Ishikawa (cell line): ENCODE measurements around the gene VAV3.
A peak's percentile ranks its signal among the peaks of the same experiment; 100 is the strongest.

Source experiments
- CEBPB ChIP-seq: IDR thresholded peaks from 2 replicates; pipeline ENCODE4 v1.6.1; 2012
- CREB1 ChIP-seq: IDR thresholded peaks from 2 replicates; pipeline ENCODE4 v1.6.1; 2012; ENCODE audit warnings: low read depth
- EGR1 ChIP-seq: IDR thresholded peaks from 2 replicates; pipeline ENCODE4 v1.6.1; 2012
- EP300 ChIP-seq: IDR thresholded peaks from 2 replicates; pipeline ENCODE4 v1.6.1; 2012; ENCODE audit warnings: borderline replicate concordance
- FOXM1 ChIP-seq: IDR thresholded peaks from 2 replicates; pipeline ENCODE4 v1.6.1; 2012; ENCODE audit warnings: low read depth, borderline replicate concordance
- NFIC ChIP-seq: IDR thresholded peaks from 2 replicates; pipeline ENCODE4 v1.6.1; 2012
- RAD21 ChIP-seq: IDR thresholded peaks from 2 replicates; pipeline ENCODE4 v1.6.1; 2012; ENCODE audit warnings: low read depth
- TAF1 ChIP-seq: IDR thresholded peaks from 2 replicates; pipeline ENCODE4 v1.6.1; 2012; ENCODE audit warnings: low read depth, mild to moderate bottlenecking
- TCF12 ChIP-seq: IDR thresholded peaks from 2 replicates; pipeline ENCODE4 v1.6.1; 2012; ENCODE audit warnings: low read depth
- TEAD4 ChIP-seq: IDR thresholded peaks from 2 replicates; pipeline ENCODE4 v1.6.1; 2012
- YY1 ChIP-seq: IDR thresholded peaks from 2 replicates; pipeline ENCODE4 v1.6.1; 2012; ENCODE audit warnings: low read depth
- ZBTB7A ChIP-seq: IDR thresholded peaks from 2 replicates; pipeline ENCODE4 v1.6.1; 2012; ENCODE audit warnings: low read depth
- TF ChIP-seq, protein P1 (sequence below): IDR thresholded peaks from 2 replicates; pipeline ENCODE4 v1.6.1; 2012
- TF ChIP-seq, protein P2 (sequence below): IDR thresholded peaks from 2 replicates; pipeline ENCODE4 v1.6.1; 2012
- TF ChIP-seq, protein P3 (sequence below): IDR thresholded peaks from 2 replicates; pipeline ENCODE4 v1.6.1; 2012; ENCODE audit warnings: low read depth, mild to moderate bottlenecking

The VAV3 gene

DNA sequence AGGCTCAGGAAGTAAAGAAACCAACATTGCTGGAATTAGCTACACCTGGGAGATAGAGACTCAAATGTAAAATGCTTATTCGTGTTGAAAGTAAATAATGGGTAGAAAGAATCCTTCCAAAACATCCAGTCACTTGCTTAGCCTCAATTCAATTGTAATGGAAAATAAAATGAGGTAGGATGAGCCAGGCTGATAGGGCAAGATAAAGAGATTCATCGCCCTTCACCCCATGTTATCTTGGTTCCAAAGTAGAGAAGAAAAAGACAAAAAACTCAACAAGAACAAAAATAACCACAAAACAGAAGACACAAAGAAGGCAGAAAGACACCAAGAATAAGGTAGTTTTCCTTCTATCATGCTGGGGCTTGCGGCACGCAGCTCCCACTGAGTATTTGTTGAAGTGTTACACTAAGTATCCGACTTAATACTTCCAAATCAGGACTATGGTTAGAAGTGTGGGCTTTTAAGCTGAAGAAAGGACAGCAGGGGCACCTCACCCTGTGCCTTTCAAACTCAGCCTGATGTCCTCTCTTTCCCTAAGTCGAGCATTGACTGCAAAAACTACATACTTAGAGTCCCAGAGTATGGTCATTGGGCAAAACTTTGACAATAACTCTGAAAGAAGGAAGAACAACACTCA, 202.1 kb downstream of the VAV3 start:
- TF ChIP-seq RAD21 (no peak), EP300 (no peak), TCF12 (no peak), CEBPB (no peak), TAF1 (no peak), EGR1 (no peak), FOXM1 (no peak), YY1 (no peak), TEAD4 (no peak), NFIC (no peak), CREB1 (no peak), ZBTB7A (no peak)
- TF ChIP-seq, protein P1, sequence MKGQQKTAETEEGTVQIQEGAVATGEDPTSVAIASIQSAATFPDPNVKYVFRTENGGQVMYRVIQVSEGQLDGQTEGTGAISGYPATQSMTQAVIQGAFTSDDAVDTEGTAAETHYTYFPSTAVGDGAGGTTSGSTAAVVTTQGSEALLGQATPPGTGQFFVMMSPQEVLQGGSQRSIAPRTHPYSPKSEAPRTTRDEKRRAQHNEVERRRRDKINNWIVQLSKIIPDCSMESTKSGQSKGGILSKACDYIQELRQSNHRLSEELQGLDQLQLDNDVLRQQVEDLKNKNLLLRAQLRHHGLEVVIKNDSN: no peak
- TF ChIP-seq, protein P2, sequence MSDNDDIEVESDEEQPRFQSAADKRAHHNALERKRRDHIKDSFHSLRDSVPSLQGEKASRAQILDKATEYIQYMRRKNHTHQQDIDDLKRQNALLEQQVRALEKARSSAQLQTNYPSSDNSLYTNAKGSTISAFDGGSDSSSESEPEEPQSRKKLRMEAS: no peak
- TF ChIP-seq, protein P3, sequence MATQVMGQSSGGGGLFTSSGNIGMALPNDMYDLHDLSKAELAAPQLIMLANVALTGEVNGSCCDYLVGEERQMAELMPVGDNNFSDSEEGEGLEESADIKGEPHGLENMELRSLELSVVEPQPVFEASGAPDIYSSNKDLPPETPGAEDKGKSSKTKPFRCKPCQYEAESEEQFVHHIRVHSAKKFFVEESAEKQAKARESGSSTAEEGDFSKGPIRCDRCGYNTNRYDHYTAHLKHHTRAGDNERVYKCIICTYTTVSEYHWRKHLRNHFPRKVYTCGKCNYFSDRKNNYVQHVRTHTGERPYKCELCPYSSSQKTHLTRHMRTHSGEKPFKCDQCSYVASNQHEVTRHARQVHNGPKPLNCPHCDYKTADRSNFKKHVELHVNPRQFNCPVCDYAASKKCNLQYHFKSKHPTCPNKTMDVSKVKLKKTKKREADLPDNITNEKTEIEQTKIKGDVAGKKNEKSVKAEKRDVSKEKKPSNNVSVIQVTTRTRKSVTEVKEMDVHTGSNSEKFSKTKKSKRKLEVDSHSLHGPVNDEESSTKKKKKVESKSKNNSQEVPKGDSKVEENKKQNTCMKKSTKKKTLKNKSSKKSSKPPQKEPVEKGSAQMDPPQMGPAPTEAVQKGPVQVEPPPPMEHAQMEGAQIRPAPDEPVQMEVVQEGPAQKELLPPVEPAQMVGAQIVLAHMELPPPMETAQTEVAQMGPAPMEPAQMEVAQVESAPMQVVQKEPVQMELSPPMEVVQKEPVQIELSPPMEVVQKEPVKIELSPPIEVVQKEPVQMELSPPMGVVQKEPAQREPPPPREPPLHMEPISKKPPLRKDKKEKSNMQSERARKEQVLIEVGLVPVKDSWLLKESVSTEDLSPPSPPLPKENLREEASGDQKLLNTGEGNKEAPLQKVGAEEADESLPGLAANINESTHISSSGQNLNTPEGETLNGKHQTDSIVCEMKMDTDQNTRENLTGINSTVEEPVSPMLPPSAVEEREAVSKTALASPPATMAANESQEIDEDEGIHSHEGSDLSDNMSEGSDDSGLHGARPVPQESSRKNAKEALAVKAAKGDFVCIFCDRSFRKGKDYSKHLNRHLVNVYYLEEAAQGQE: no peak

DNA sequence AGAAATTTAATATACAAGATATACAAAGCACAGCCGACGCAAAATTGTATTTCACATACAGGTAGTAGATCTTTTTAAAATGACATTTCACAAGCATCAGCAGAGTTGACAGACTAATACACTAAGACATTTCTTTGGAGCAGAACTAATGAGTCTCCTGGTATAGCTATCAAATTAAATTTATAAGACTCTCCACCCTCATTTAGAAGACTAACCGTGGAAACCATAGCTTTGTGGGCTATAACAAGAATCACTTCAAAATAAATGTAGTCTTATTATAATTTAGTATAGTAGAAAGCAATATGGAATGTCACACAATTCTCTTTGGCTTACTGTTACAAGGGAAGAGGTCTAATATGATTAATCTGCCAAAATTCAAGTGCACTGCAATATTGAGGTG, 204.9 kb downstream of the VAV3 start:
- TF ChIP-seq TCF12 (no peak), CREB1 (no peak), EP300 (no peak), RAD21 (no peak), TAF1 (no peak), FOXM1 (no peak), CEBPB (no peak), TEAD4 (no peak), EGR1 (no peak), YY1 (no peak), ZBTB7A (no peak), NFIC (no peak)
- TF ChIP-seq, protein P3: no peak
- TF ChIP-seq, protein P1: no peak
- TF ChIP-seq, protein P2: no peak

- peak; percentile 86 for TF ChIP-seq RAD21
- TF ChIP-seq, protein P2: no peak
Observed at GRCh38 chr1:107750364-107750959, 214.5 kb downstream of the VAV3 start.

GRCh38 chr1:107748531-107748930, 216.4 kb downstream of the VAV3 start:
- TF ChIP-seq TCF12 (no peak), RAD21 (peak; percentile 56), EGR1 (no peak), YY1 (no peak), NFIC (no peak), TEAD4 (no peak), ZBTB7A (no peak)
- TF ChIP-seq, protein P3: no peak
